HEK293 (cell line): Measurements from ENCODE around the gene SPRR2G.

Experiments
- ATF2 ChIP-seq: fragments of 450-650 bp; formaldehyde crosslinking; IDR thresholded peaks from 2 replicates; pipeline ENCODE4 v1.5.1; 2016; ENCODE audit warnings: missing biosample characterization, missing genetic modification characterization, low read depth
- CTCF ChIP-seq: fragments of 450-650 bp; formaldehyde crosslinking; IDR thresholded peaks from 2 replicates; pipeline ENCODE4 v1.5.1; 2016; ENCODE audit warnings: missing biosample characterization, missing genetic modification characterization
- GLI2 ChIP-seq: fragments of 450-650 bp; formaldehyde crosslinking; IDR thresholded peaks from 2 replicates; pipeline ENCODE4; 2017; ENCODE audit warnings: missing biosample characterization, missing genetic modification characterization, low read depth, borderline replicate concordance
- GLIS1 ChIP-seq: fragments of 450-650 bp; formaldehyde crosslinking; IDR thresholded peaks from 2 replicates; pipeline ENCODE4 v1.5.1; 2016; ENCODE audit warnings: missing biosample characterization, missing genetic modification characterization
- KLF9 ChIP-seq: fragments of 450-650 bp; formaldehyde crosslinking; IDR thresholded peaks from 2 replicates; pipeline ENCODE4 v1.5.1; 2016; ENCODE audit warnings: missing biosample characterization, missing genetic modification characterization, low read depth
- ZNF140 ChIP-seq: fragments of 450-650 bp; formaldehyde crosslinking; IDR thresholded peaks from 2 replicates; pipeline ENCODE4 v1.5.1; 2016; ENCODE audit warnings: missing biosample characterization, missing genetic modification characterization
- ZNF175 ChIP-seq: fragments of 450-650 bp; formaldehyde crosslinking; IDR thresholded peaks from 2 replicates; pipeline ENCODE4 v1.5.1; 2016; ENCODE audit warnings: missing biosample characterization, missing genetic modification characterization
- ZNF639 ChIP-seq: fragments of 450-650 bp; formaldehyde crosslinking; IDR thresholded peaks from 2 replicates; pipeline ENCODE4 v1.5.1; 2016; ENCODE audit warnings: missing biosample characterization, missing genetic modification characterization
- ZNF747 ChIP-seq: fragments of 450-650 bp; formaldehyde crosslinking; IDR thresholded peaks from 2 replicates; pipeline ENCODE4 v1.5.1; 2016; ENCODE audit warnings: missing biosample characterization, missing genetic modification characterization
- TF ChIP-seq, protein P1 (sequence below): fragments of 450-650 bp; formaldehyde crosslinking; IDR thresholded peaks from 2 replicates; pipeline ENCODE4 v1.5.1; 2016; ENCODE audit warnings: missing biosample characterization, missing genetic modification characterization

GRCh38 chr1:153133743-153134142 is 16.9 kb downstream of the SPRR2G start:
- TF ChIP-seq ZNF140 (tag by site-specific recombination) (no peak), ZNF639 (tag by site-specific recombination) (no peak), ZNF175 (tag by site-specific recombination) (no peak), CTCF (tag by site-specific recombination) (no peak), GLI2 (tag by site-specific recombination) (no peak), ZNF747 (tag by site-specific recombination) (no peak), KLF9 (tag by site-specific recombination) (no peak), GLIS1 (tag by site-specific recombination) (no peak), ATF2 (no peak)
- TF ChIP-seq, protein P1, sequence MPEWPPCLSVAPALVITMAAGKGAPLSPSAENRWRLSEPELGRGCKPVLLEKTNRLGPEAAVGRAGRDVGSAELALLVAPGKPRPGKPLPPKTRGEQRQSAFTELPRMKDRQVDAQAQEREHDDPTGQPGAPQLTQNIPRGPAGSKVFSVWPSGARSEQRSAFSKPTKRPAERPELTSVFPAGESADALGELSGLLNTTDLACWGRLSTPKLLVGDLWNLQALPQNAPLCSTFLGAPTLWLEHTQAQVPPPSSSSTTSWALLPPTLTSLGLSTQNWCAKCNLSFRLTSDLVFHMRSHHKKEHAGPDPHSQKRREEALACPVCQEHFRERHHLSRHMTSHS (tag by site-specific recombination) = no peak
